Lower leg skin (tissue), 4 donors: ENCODE results near the gene SCYL1. TPM values are rescaled to one million over a fixed set of nuclear protein-coding genes. Genes with fewer than 3 reads are reported as not detected.

Experiments used
- DNase-seq, 2 donors: peaks; one replicate each; pipeline ENCODE4 v3.0.0-alpha.2; 2019; ENCODE audit warnings: low spot score in 2 of 2
- H3K4me3 ChIP-seq: fragments of 200-600 bp; sonication (generic); 2 replicates; pipeline ENCODE4 v1.5.1; 2017; ENCODE audit warnings: mild to moderate bottlenecking, low read depth; ENCODE audit not compliant: poor library complexity, severe bottlenecking
- CTCF ChIP-seq, 3 donors: fragments of 450-650 bp; IDR thresholded peaks; one replicate each; pipeline ENCODE4 v1.5.1; 2016; ENCODE audit warnings: antibody characterized with exemption in 3 of 3, mild to moderate bottlenecking in 3 of 3, moderate library complexity in 2 of 3
- POLR2A ChIP-seq, 2 donors: fragments of 450-650 bp; IDR thresholded peaks; one replicate each; pipeline ENCODE4 v1.6.1; 2016 to 2017; ENCODE audit warnings: antibody characterized with exemption in 2 of 2, mild to moderate bottlenecking in 1 of 2, moderate library complexity in 1 of 2
- WGBS, 2 donors: methylation state at CpG; one replicate each; pipeline ENCODE4 v1.1.5; 2018; 5-methylcytosine and 5-hydroxymethylcytosine counted together
- intact Hi-C: fragments of 100-400 bp; cut with DNase I; formaldehyde crosslinking; loops from one replicate; pipeline ENCODE4 v1.15.0; 2023; ENCODE audit warnings: low total_unique reads
- total RNA-seq, 4 donors: library from RNA; depleted of rRNA; stranded (reverse); fragments of >200 nt; gene quantifications; one replicate each; pipeline ENCODE4 v1.1.0, GENCODE V29; 2016

SCYL1 gene
- total RNA-seq, 4 donors from 2014 or later: 73.1 to 103 (median 89.5) TPM

- DNase-seq: no peak
- WGBS, 2 donors: 44 to 58% methylated on average over 22 to 29 of the region's 46 CpGs
- intact Hi-C loops: no loop called here
- H3K4me3 ChIP-seq: no peak overlapping the region
- TF ChIP-seq CTCF (IDR thresholded peaks at IDR 0.05) (no peak), POLR2A (IDR thresholded peaks at IDR 0.05) (no peak)
These were observed 59.9 kb downstream of the SCYL1 start for GRCh38 chr11:65584723-65585171.

GRCh38 chr11:65585396-65586246 lies 60.7 kb downstream of the SCYL1 start:
- H3K4me3 ChIP-seq: no peak overlapping the region
- DNase-seq: no peak
- 68 to 80% methylated on average over 44 to 51 of the region's 51 CpGs for WGBS, 2 donors
- intact Hi-C loops: no loop called here
- no peak for TF ChIP-seq CTCF (IDR thresholded peaks at IDR 0.05)
- no peak for TF ChIP-seq POLR2A (IDR thresholded peaks at IDR 0.05)

GRCh38 chr11:65586247-65586630 lies 61.4 kb downstream of the SCYL1 start:
- no peak for TF ChIP-seq POLR2A (IDR thresholded peaks at IDR 0.05)
- TF ChIP-seq CTCF (IDR thresholded peaks at IDR 0.05): no peak
- DNase-seq: no peak
- 84 to 86% methylated on average over 4 of the region's 4 CpGs for whole genome bisulfite sequencing, 2 donors
- intact Hi-C loops: no loop called here
- H3K4me3 ChIP-seq: no peak overlapping the region

GRCh38 chr11:65586676-65587075 lies 61.8 kb downstream of the SCYL1 start:
- TF ChIP-seq CTCF (IDR thresholded peaks at IDR 0.05) (no peak), POLR2A (IDR thresholded peaks at IDR 0.05) (no peak)
- no peak for DNase-seq
- intact Hi-C loops: no loop called here
- no peak overlapping the region for H3K4me3 ChIP-seq
- WGBS, 2 donors: 60 to 62% methylated on average over 2 of the region's 2 CpGs

Other genes starting within 250 kb of the SCYL1 start
- 1 to 10 TPM in 3 of 4 donors, not detected in 1; 2.5 to 4.2 (median 3.4) TPM for gene CDC42EP2, start 210.2 kb upstream of the SCYL1 start, total RNA-seq
- gene DPF2, start 191.2 kb upstream of the SCYL1 start, total RNA-seq: 10 to 100 TPM; 20.6 to 36.4 (median 26.1) TPM
- gene TIGD3, start 170.3 kb upstream of the SCYL1 start, total RNA-seq: under 1 TPM in 3 of 4 donors, not detected in 1; 0.19 to 0.26 (median 0.20) TPM
- 1 to 10 TPM; 1.8 to 8.0 (median 5.3) TPM for gene SLC25A45, start 142.4 kb upstream of the SCYL1 start, total RNA-seq
- gene FRMD8, start 138.4 kb upstream of the SCYL1 start, total RNA-seq: 100 to 1,000 TPM in 2 of 4 donors, 10 to 100 TPM in 2; 81.8 to 135 (median 112) TPM
- gene NEAT1, start 102.3 kb upstream of the SCYL1 start, total RNA-seq: 100 to 1,000 TPM; 147 to 645 (median 301) TPM
- over 10,000 TPM in 1 of 4 donors, 1,000 to 10,000 TPM in 3; 5,806 to 14,299 (median 7,416) TPM for gene MALAT1, start 26.0 kb upstream of the SCYL1 start, total RNA-seq
- gene LTBP3, start 33.3 kb downstream of the SCYL1 start, total RNA-seq: 100 to 1,000 TPM in 2 of 4 donors, 10 to 100 TPM in 2; 71.9 to 113 (median 100) TPM
- gene ZNRD2, start 45.4 kb downstream of the SCYL1 start, total RNA-seq: 10 to 100 TPM; 41.9 to 62.9 (median 50.6) TPM
- gene FAM89B, start 47.5 kb downstream of the SCYL1 start, total RNA-seq: 10 to 100 TPM; 57.8 to 73.3 (median 61.2) TPM
- gene EHBP1L1, start 51.0 kb downstream of the SCYL1 start, total RNA-seq: 10 to 100 TPM; 40.5 to 71.0 (median 57.3) TPM
- gene KCNK7, start 70.7 kb downstream of the SCYL1 start, total RNA-seq: 100 to 1,000 TPM; 168 to 197 (median 184) TPM
- gene MAP3K11, start 89.1 kb downstream of the SCYL1 start, total RNA-seq: 10 to 100 TPM; 31.6 to 40.0 (median 39.1) TPM
- gene PCNX3, start 90.7 kb downstream of the SCYL1 start, total RNA-seq: 10 to 100 TPM; 24.1 to 44.1 (median 34.4) TPM
- 10 to 100 TPM; 25.3 to 34.4 (median 28.6) TPM for gene SIPA1, start 113.0 kb downstream of the SCYL1 start, total RNA-seq
- gene RELA, start 137.8 kb downstream of the SCYL1 start, total RNA-seq: 10 to 100 TPM; 61.9 to 73.5 (median 67.5) TPM
- gene KAT5, start 187.2 kb downstream of the SCYL1 start, total RNA-seq: 10 to 100 TPM; 68.9 to 96.0 (median 85.7) TPM
- 10 to 100 TPM; 29.7 to 73.7 (median 57.4) TPM for gene RNASEH2C, start 195.7 kb downstream of the SCYL1 start, total RNA-seq